ENCODE measurements around the gene CHCHD6.
"Not testable (repeated sequence)": the region's sequence is repeated elsewhere in the genome, so short reads cannot be mapped to it uniquely, and the experiment has no call there.

Gene CHCHD6

GRCh38 chr3:126773167-126773566 is 69.1 kb downstream of the CHCHD6 start:
- DNase-seq, result no peak

- no peak for DNase-seq
Measured at GRCh38 chr3:126773783-126774182, 69.7 kb downstream of the CHCHD6 start.

GRCh38 chr3:126777366-126777765 is 73.3 kb downstream of the CHCHD6 start:
- DNase-seq, result no peak

DNA sequence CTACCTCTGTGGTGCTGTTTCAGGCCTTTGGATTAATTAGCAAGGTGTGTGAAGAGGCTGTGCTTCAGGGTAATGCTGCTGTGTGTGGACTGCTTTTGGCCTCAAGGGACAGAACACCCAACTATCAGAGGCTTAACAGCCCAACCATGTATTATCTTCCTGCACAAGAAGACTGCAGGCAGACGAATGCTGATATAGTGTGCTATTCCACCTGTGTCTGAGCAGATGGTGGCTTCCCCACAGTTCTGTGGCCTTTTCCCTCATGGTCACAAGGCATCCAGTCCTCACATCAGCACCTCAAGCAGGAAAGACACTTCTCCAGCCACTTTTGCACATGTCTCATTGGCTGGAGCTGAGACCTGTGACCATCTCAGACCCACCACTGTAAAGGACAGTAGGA is 76.6 kb downstream of the CHCHD6 start:
- no peak for DNase-seq

DNA sequence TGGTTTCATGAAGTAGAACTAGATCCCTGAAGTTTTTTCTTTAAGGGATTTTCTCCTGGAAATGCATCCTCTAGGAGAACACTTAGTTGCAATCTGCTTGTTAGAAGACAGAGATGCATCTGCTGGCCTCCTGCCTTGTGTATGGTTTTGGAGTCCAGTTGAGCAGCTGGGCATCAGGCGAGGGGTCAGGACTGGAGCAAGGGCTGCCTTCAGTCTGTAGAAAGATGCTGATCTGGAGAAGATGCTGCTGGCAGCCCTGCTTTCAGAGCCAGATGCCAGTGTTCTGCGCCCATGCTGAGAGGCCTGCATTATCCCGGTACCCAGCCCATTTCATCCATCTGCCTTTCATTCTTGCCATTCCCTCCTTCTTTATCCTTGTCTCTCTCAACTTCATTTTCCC is 77.4 kb downstream of the CHCHD6 start:
- DNase-seq, result no peak

DNA sequence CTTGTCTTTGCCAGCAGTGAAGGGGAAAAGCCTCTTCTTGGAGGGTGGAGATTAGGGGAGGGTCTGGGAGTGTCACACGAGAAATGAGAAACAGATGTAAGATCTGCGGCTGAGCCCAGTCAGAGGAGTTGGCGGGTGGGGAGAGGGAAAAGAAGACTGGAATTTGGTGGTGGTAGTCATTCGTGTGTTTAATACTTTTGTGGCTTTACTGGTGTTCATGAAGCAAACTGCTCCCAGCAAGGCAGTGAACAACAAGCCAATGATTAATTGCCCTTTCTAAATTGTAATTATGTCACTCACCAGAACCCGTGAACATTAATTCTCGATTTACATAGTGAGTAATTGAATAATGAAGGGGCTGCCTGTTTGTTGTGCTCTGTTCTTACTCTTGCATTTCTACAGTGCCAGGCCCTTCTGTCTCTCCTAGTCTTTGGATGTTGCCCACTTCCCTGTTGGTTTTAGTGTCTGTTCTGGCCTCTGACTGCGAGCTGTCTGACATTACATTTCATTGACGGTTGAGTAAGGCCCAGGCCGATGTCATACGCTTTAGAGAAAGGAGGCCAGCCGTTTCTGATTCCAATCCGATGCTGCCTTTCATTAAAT is 78.0 kb downstream of the CHCHD6 start:
- no peak for DNase-seq

- DNase-seq, result no peak
Measured at GRCh38 chr3:126782536-126782935, 78.5 kb downstream of the CHCHD6 start.

- DNase-seq, result no peak
Measured at GRCh38 chr3:126784254-126784653, 80.2 kb downstream of the CHCHD6 start.

- DNase-seq, result not testable (repeated sequence)
Measured at GRCh38 chr3:126791320-126791719, 87.3 kb downstream of the CHCHD6 start.

GRCh38 chr3:126792998-126793397 is 89.0 kb downstream of the CHCHD6 start:
- no peak for DNase-seq

- DNase-seq, result no peak
Measured at GRCh38 chr3:126797563-126797962, 93.5 kb downstream of the CHCHD6 start.

DNA sequence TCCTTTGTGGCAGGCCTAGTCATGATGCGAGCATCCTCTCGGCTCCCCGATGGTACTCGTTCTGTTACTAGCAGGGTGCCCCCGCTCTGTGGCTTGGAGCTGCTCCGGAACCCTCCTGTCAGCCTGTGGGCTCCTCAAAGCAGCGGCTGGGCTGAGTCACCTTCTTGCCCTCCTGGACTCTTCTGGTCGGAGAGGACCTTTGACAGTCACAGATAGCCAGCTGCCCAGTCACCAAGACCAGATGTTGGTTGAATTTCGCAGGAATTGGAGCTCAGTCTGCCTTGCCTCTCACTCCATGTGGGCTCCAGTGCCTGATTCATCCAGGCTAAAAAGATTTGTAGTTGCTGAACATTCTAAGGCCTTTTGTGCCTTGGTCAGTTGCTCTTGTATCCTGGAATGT is 94.5 kb downstream of the CHCHD6 start:
- DNase-seq, result no peak

DNA sequence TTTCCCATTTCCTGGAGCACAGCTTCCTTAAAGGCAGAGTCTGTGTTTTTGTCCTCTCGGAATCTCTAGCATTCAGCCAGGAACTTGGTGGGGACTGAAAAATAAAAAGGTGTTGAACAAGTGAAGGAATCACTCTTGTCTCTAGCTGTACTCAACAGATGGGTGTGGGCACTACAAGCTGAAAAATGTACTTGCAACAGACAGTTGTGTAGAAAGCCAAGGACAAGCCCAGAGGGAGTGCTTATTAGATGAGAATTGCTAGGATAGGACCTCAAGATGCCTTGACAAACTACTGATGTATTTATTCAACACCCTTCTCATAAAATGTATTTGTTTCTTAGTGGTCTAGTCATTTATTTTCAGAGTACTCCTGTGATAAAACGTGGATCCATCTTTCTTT is 95.1 kb downstream of the CHCHD6 start:
- no peak for DNase-seq

GRCh38 chr3:126801312-126801711 is 97.3 kb downstream of the CHCHD6 start:
- DNase-seq, result not testable (repeated sequence)

- no peak for DNase-seq
Measured at GRCh38 chr3:126807795-126808194, 103.8 kb downstream of the CHCHD6 start.

- no peak for DNase-seq
Measured at GRCh38 chr3:126811530-126811929, 107.5 kb downstream of the CHCHD6 start.

GRCh38 chr3:126816298-126816697 is 112.3 kb downstream of the CHCHD6 start:
- no peak for DNase-seq

DNA sequence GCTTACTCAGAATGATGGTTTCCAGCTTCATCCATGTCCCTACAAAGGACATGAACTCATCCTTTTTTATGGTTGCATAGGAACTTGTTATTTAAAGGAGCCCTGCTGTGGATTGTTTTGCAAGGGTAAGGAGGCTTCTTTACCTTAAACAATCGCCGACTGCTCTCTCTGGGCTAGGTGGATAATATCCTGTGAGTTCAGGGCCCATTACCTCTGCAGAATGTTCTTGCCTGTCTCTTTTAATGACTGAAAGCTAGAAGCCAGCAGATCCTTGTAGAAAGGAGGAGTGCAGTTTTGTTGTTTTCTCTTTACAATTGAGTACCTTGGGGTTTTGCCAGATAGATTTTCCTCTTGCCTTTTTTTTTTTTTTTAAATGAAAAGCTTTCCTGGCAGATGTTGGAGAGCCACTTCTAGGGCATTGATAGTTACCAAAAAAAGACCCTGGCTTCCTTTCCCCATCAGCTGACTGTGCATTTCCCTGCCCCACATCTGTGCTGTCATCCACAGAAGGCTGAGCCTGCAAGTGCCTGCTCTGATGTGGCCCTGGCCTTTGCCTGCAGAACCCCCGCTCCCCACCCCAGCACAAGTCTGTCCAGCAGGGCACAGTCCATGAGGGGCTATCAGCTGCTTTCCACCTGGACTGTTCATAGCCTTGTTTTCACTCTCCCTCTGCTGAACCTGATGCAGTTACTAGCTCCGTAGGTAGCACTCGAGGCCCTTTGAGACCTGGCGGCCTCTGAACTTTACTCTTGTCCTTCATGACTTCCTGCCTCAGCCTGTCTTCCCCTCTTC is 113.1 kb downstream of the CHCHD6 start:
- no peak for DNase-seq

GRCh38 chr3:126817781-126818180 is 113.7 kb downstream of the CHCHD6 start:
- no peak for DNase-seq

GRCh38 chr3:126818400-126819095 is 114.5 kb downstream of the CHCHD6 start:
- DNase-seq, result no peak

DNA sequence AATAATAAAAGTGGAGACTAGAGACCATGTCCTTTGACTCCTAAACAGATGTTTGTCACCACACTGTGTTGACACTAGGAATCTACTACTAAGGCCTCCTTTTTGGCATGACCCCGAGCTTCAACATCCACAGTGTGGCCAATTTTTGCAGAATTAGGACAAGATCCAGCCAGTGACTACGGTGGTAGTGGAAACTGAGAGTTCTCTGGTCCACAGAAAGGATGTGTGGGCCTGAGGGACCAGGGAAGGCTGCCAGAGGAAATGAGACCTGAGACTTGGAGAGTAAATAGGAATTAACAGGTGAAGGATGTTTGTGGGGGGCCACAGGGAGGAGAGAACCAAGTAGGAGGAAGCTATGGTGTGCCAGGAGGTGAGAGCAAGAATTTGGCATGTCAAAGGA is 122.7 kb downstream of the CHCHD6 start:
- DNase-seq, result no peak

DNA sequence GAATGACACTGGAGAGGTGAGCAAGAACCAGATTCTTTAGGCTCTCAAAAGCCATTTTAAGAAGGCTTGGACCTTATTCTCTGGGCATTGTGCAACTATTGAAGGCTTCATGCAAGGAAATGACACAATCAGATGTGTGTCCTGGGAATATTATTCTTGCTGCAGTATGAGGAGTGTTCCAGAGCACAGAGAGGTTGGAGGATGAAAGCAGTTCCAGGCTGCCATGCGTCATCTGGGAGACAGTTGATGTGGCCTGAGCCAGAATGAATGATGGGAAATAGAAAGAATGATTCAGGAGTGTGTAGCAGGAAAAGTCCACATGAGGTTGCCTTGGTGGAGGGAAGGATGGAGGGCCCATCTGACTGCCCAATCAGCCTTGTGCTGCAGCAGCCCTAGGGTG is 123.1 kb downstream of the CHCHD6 start:
- no peak for DNase-seq

- DNase-seq, result no peak
Measured at GRCh38 chr3:126828306-126828705, 124.3 kb downstream of the CHCHD6 start.

DNA sequence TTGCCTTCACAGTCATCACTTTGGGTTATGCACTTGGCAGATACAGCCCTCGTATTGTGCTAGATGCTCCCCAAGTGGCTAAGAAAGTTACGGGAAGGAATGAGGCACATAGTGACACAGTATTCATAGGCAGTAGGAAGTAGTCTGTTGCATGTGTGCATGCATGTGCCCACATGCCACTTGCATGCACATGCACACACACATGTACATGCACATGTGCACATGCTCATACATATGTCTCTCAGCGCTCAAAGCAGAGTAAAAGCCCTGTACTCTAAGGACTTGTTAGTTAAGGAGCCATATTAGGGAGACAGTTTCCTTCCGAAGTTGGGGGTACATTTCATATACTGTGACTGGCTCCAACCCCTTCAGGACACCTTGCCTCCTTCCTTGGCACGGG is 128.9 kb downstream of the CHCHD6 start:
- no peak for DNase-seq
